HepG2 (cell line): ENCODE data around the gene RUSC1. TPM values are rescaled to one million over a fixed set of nuclear protein-coding genes. Genes with fewer than 3 reads are reported as not detected.
A peak's percentile ranks its signal among the peaks of the same experiment; 100 is the strongest.

Source experiments
- ATAC-seq: fragments of 200-7000 bp; cut with Tn5 transposase; 3 replicates; pipeline ENCODE4 v1.9.1; 2020; ENCODE audit warnings: mild to moderate bottlenecking, moderate library complexity
- BruUV-seq: library from RNA; stranded (reverse); fragments of 400-500 nt; replicated peaks from 2 replicates; lab custom pipeline; 2021; lab: Mats Ljungman, UMichigan
- CTCF ChIA-PET: fragments of 300-600 bp; formaldehyde crosslinking; extraction: SDS; loops from one replicate; lab custom pipeline; 2021; ENCODE audit warnings: low total read pairs, inconsistent platforms, low intra/inter-chr PET ratio; lab: Yijun Ruan, JAX
- POLR2A ChIA-PET: fragments of 350-600 bp; sonication (Branson Sonifier 250); formaldehyde crosslinking; loops from one replicate; lab custom pipeline; 2020; ENCODE audit warnings: antibody characterized with exemption, inconsistent platforms; lab: Yijun Ruan, JAX
- DNase-seq: peaks from one replicate; pipeline ENCODE4 v3.0.0-alpha.2; 2015; ENCODE audit warnings: low spot score
- FAIRE-seq: peaks from 3 replicates; lab custom pipeline; 2011; peaks lifted over from hg19 to GRCh38; lab: Jason Lieb, UNC
- H2AFZ ChIP-seq: one replicate; pipeline ENCODE4 v1.6.1; 2011; ENCODE audit warnings: low read length, inconsistent platforms
- H3K27ac ChIP-seq: fragments of 300-600 bp; 3 replicates; pipeline ENCODE4 v1.8.0; 2011; ENCODE audit warnings: mixed run types, mild to moderate bottlenecking, mixed read lengths, low read length, inconsistent platforms; ENCODE audit not compliant: insufficient read depth; ENCODE audit errors: extremely low read length
- H3K27me3 ChIP-seq, 2 experiments: fragments of 200-600 bp in 1 of 2; 2 replicates in 1 of 2; 3 replicates in 1 of 2; pipeline versions ENCODE4 v1.6.0 to v1.8.0; 2011; ENCODE audit warnings: low read length in 2 of 2, mild to moderate bottlenecking in 2 of 2, moderate library complexity in 2 of 2, inconsistent platforms in 1 of 2; ENCODE audit not compliant: insufficient read depth in 2 of 2, control insufficient read depth in 1 of 2
- H3K36me3 ChIP-seq, 2 experiments: fragments of 200-600 bp in 1 of 2; replicated peaks in 1 of 2; 2 replicates in 1 of 2; 3 replicates in 1 of 2; pipeline versions ENCODE4 v1.5.1 to v1.8.0; 2011; ENCODE audit warnings: low read length in 2 of 2, inconsistent platforms in 1 of 2; ENCODE audit not compliant: insufficient read depth in 2 of 2, control insufficient read depth in 1 of 2
- H3K4me1 ChIP-seq: 2 replicates; pipeline ENCODE4 v1.5.1; 2012; ENCODE audit warnings: low read length, inconsistent platforms; ENCODE audit not compliant: insufficient read depth
- H3K4me2 ChIP-seq: 2 replicates; pipeline ENCODE4 v1.6.0; 2011; ENCODE audit warnings: low read depth, low read length, inconsistent platforms
- H3K4me3 ChIP-seq, 3 experiments: fragments of 200-600 bp in 1 of 3; sonication (generic), shearing (Covaris generic) in 1 of 3; replicated peaks in 1 of 3; 2 replicates each; pipeline ENCODE4 v1.5.1; 2011 to 2016; ENCODE audit warnings: low read length in 3 of 3, inconsistent platforms in 2 of 3, low read depth in 2 of 3, mild to moderate bottlenecking in 2 of 3, control low read depth in 1 of 3, mixed read lengths in 1 of 3; ENCODE audit not compliant: insufficient read depth in 1 of 3
- H3K79me2 ChIP-seq: one replicate; pipeline ENCODE4 v1.6.1; 2011; ENCODE audit warnings: low read length, inconsistent platforms; ENCODE audit not compliant: insufficient read depth
- H3K9ac ChIP-seq: 2 replicates; pipeline ENCODE4 v1.6.0; 2011; ENCODE audit warnings: mild to moderate bottlenecking, low read depth, low read length, inconsistent platforms; ENCODE audit not compliant: insufficient read depth
- H3K9me3 ChIP-seq: 2 replicates; pipeline ENCODE4 v1.5.1; 2012; ENCODE audit warnings: mild to moderate bottlenecking, low read length
- H4K20me1 ChIP-seq: 2 replicates; pipeline ENCODE4 v1.6.0; 2011; ENCODE audit warnings: inconsistent platforms, mild to moderate bottlenecking, low read length, moderate library complexity; ENCODE audit not compliant: insufficient read depth
- KDM2A ChIP-seq: sonication (generic); formaldehyde crosslinking; IDR thresholded peaks from 2 replicates; pipeline ENCODE4 v1.4.0; 2020; ENCODE audit warnings: low read depth, missing genetic modification reagents, borderline replicate concordance
- MBD4 ChIP-seq: IDR thresholded peaks from 2 replicates; pipeline ENCODE4 v1.6.1; 2012; ENCODE audit warnings: low read length, inconsistent platforms, borderline replicate concordance
- MED8 ChIP-seq: sonication (generic); formaldehyde crosslinking; IDR thresholded peaks from 2 replicates; pipeline ENCODE4 v1.8.1; 2023; ENCODE audit warnings: mild to moderate bottlenecking, missing genetic modification reagents; ENCODE audit not compliant: insufficient replicate concordance
- MTA3 ChIP-seq: sonication (generic); formaldehyde crosslinking; IDR thresholded peaks from 2 replicates; pipeline ENCODE4 v1.4.0; 2020; ENCODE audit warnings: missing genetic modification reagents
- RAD51 ChIP-seq: fragments of 450-650 bp; IDR thresholded peaks from 2 replicates; pipeline ENCODE4 v1.6.1; 2016; ENCODE audit warnings: borderline replicate concordance
- TCF7 ChIP-seq: sonication (generic); IDR thresholded peaks from 2 replicates; pipeline ENCODE4 v1.6.1; 2016; ENCODE audit warnings: antibody characterized with exemption, low read depth
- ZFP36L1 ChIP-seq: sonication (generic); formaldehyde crosslinking; IDR thresholded peaks from 2 replicates; pipeline ENCODE4 v1.8.0; 2022; ENCODE audit warnings: mild to moderate bottlenecking, missing genetic modification reagents, moderate library complexity
- ZNF44 ChIP-seq: sonication (generic); formaldehyde crosslinking; IDR thresholded peaks from 2 replicates; pipeline ENCODE4 v1.5.1; 2020; ENCODE audit warnings: mild to moderate bottlenecking, missing genetic modification reagents
- ZNF546 ChIP-seq: sonication (generic); formaldehyde crosslinking; conservative IDR thresholded peaks from 2 replicates; pipeline ENCODE4 v1.8.1; 2023; ENCODE audit warnings: mild to moderate bottlenecking, missing genetic modification reagents
- ZNF75D ChIP-seq: sonication (generic); formaldehyde crosslinking; IDR thresholded peaks from 2 replicates; pipeline ENCODE4 v1.8.1; 2023; ENCODE audit warnings: missing genetic modification reagents, mild to moderate bottlenecking, borderline replicate concordance
- ZNF850 ChIP-seq: sonication (generic); formaldehyde crosslinking; conservative IDR thresholded peaks from 2 replicates; pipeline ENCODE4 v1.9.0; 2021; ENCODE audit warnings: mild to moderate bottlenecking, missing genetic modification reagents
- WGBS: methylation state at CpG from one replicate; pipeline ENCODE4 v1.1.6; 2017; ENCODE audit warnings: low lambda C conversion rate; 5-methylcytosine and 5-hydroxymethylcytosine counted together
- in situ Hi-C: cut with HindIII; loops from 2 replicates; pipeline ENCODE4 v1.10.0; 2017; ENCODE audit warnings: low pct_unique_long_range_greater_than_20kb; ENCODE audit not compliant: extremely low pct_ligation_motif_present
- intact Hi-C: fragments of 100-400 bp; cut with micrococcal nuclease; formaldehyde crosslinking; loops from one replicate; pipeline ENCODE4 v1.10.0; 2022; ENCODE audit not compliant: unreplicated experiment
- polyA plus RNA-seq, 8 experiments: library from polyadenylated mRNA; depleted of rRNA in 3 of 8; stranded (reverse) in 7 of 8; unstranded in 1 of 8; fragments of >200 nt; fragmentation: Illumina TruSeq in 4 of 8; extraction: Trizol in 4 of 8; gene quantifications; 2 replicates each; pipeline versions ENCODE4 v1.2.1 to v1.2.3, GENCODE V29; 2011 to 2016; ENCODE audit warnings: low read depth in 4 of 8, missing spikeins in 1 of 8, mixed read lengths in 1 of 8; ENCODE audit not compliant: insufficient read depth in 1 of 8
- total RNA-seq, 5 experiments: library from RNA; depleted of rRNA; stranded (reverse); fragments of >200 nt; fragmentation: Illumina TruSeq; extraction: Trizol; gene quantifications; 2 replicates each; pipeline ENCODE4 v1.2.3, GENCODE V29; 2016; ENCODE audit warnings: low read depth in 1 of 5
- TF ChIP-seq, protein P1 (sequence below), 2 experiments: sonication (generic) in 1 of 2; formaldehyde crosslinking in 1 of 2; IDR thresholded peaks; 2 replicates each; pipeline versions ENCODE4 v1.4.0 to v1.6.1; 2018 to 2020; ENCODE audit warnings: missing genetic modification reagents in 2 of 2, borderline replicate concordance in 1 of 2, low read depth in 1 of 2, mild to moderate bottlenecking in 1 of 2, missing biosample characterization in 1 of 2
- TF ChIP-seq, protein P2 (sequence below): IDR thresholded peaks from 2 replicates; pipeline ENCODE4 v1.6.1; 2016

RUSC1 gene
- total and polyA plus RNA-seq, 2 of the 13 experiments (the other 11 are each of a cell fraction or from before 2014, with no cell fraction given), result 18.7 to 20.4 TPM

DNA sequence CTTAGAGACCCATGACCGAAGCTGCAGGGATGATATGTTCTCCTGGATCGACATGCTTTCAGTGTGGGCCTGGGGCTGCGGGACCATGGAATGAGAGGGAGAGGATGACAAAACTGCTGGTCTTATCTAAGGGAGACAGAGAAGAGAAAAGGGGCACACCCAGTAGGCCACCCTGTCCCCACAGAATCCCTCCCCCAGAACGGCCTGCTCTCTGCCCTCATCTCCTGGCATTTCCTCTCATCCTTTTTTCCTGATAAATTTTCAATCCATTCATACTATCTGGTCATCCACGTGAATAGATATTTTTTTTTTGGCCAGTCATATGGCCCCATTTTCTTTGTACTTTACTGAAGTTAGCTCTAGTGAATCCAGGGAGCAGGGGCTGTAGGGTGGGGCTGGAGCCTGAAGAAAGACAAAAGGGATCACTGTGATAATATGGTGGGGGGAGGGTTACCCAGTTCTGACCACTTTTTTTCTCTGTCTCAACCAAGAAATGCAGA, 19.3 kb upstream of the RUSC1 start, which contains the start of gene PKLR:
TSS of gene PKLR (minus strand) at position 97 of the 500 bp plus-strand sequence. CDS start at position 54, 43 bp downstream.
- POLR2A ChIA-PET, result interaction anchor here (0.7 to 2.9 kb wide), 7 partner anchors 9 to 46 kb away, joined by 3 to 17 read pairs (median 3); partner anchors contain the start of genes CLK2, ENTREP3 and SCAMP3
- in situ Hi-C loops (loop anchor here (10.0 kb wide), 1 partner anchor 47 kb away; the partner anchor contains the start of gene ENTREP3), intact Hi-C loops (loop anchor here (10.0 kb wide), 1 partner anchor 97 kb away; the partner anchor contains the start of genes MTX1 and THBS3)
- BruUV-seq, result no TSS peak
- DNase-seq (no peak), FAIRE-seq (no peak), ATAC-seq (no peak)
- peak within 1 kb of the TSS; percentile 61 for H2AFZ ChIP-seq
- H3K27ac ChIP-seq, result peak within 1 kb of the TSS; percentile 95
- H3K9ac ChIP-seq, result peak within 1 kb of the TSS; percentile 77
- H3K9me3 ChIP-seq, result no peaks in the 10 kb centered on the region
- TF ChIP-seq ZNF546 (CRISPR knock-in tag) (0 out of 2 replicates have a peak, but pooled peaks have one; percentile 31), MED8 (CRISPR knock-in tag) (no peak), ZFP36L1 (CRISPR knock-in tag) (0 out of 2 replicates have a peak, but pooled peaks have one; percentile 14), TCF7 (no peak), MTA3 (CRISPR knock-in tag) (no peak), KDM2A (CRISPR knock-in tag) (no peak), MBD4 (0 out of 2 replicates have a peak, but pooled peaks have one; percentile 7), ZNF850 (CRISPR knock-in tag) (no peak), RAD51 (no peak), ZNF44 (CRISPR knock-in tag) (no peak), ZNF75D (CRISPR knock-in tag) (no peak)
- TF ChIP-seq, protein P1, sequence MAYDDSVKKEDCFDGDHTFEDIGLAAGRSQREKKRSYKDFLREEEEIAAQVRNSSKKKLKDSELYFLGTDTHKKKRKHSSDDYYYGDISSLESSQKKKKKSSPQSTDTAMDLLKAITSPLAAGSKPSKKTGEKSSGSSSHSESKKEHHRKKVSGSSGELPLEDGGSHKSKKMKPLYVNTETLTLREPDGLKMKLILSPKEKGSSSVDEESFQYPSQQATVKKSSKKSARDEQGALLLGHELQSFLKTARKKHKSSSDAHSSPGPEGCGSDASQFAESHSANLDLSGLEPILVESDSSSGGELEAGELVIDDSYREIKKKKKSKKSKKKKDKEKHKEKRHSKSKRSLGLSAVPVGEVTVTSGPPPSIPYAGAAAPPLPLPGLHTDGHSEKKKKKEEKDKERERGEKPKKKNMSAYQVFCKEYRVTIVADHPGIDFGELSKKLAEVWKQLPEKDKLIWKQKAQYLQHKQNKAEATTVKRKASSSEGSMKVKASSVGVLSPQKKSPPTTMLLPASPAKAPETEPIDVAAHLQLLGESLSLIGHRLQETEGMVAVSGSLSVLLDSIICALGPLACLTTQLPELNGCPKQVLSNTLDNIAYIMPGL (CRISPR knock-in tag; IDR thresholded peaks at IDR 0.05; ENCODE audit: borderline replicate concordance in 1 of 2, low read depth in 1 of 2), result peak in 1 of 2 experiments; percentile 3; a peak in 1 of 4 replicates
- TF ChIP-seq, protein P2, sequence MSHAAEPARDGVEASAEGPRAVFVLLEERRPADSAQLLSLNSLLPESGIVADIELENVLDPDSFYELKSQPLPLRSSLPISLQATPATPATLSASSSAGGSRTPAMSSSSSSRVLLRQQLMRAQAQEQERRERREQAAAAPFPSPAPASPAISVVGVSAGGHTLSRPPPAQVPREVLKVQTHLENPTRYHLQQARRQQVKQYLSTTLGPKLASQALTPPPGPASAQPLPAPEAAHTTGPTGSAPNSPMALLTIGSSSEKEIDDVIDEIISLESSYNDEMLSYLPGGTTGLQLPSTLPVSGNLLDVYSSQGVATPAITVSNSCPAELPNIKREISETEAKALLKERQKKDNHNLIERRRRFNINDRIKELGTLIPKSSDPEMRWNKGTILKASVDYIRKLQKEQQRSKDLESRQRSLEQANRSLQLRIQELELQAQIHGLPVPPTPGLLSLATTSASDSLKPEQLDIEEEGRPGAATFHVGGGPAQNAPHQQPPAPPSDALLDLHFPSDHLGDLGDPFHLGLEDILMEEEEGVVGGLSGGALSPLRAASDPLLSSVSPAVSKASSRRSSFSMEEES, result no peak
- CTCF ChIA-PET, result no interaction called here
- 58% methylated on average over 5 of the region's 5 CpGs for WGBS
- H3K4me2 ChIP-seq, result peak within 1 kb of the TSS; percentile 89
- H3K4me3 ChIP-seq, result peak within 1 kb of the TSS; percentile 28 to 69 (median 44); a peak in 5 of 6 replicates
- no peaks in the 10 kb centered on the region for H4K20me1 ChIP-seq
- peaks cover 81% of the 10 kb centered on the region for H3K4me1 ChIP-seq
- no peaks in the 10 kb centered on the region; a peak in 1 of 5 replicates for H3K27me3 ChIP-seq
- H3K79me2 ChIP-seq, result peaks cover 13% of the 10 kb centered on the region
- H3K36me3 ChIP-seq, result no peaks in the 10 kb centered on the region
